Stomach (tissue), 19 donors: ENCODE results near the gene CXCL8. TPM values are rescaled to one million over a fixed set of nuclear protein-coding genes. Genes with fewer than 3 reads are reported as not detected.
"Not testable (repeated sequence)": the region's sequence is repeated elsewhere in the genome, so short reads cannot be mapped to it uniquely, and the experiment has no call there.

Experiments used
- DNase-seq, 2 donors: peaks; one replicate each; pipeline versions ENCODE4 v3.0.0 to v3.0.0-alpha.2; 2013 to 2019
- H3K27ac ChIP-seq, 5 donors: fragments of 200-600 bp in 4 of 5; sonication (generic) in 4 of 5; one replicate each; pipeline ENCODE4 v1.5.1; 2013 to 2019; ENCODE audit warnings: mild to moderate bottlenecking in 1 of 5, moderate library complexity in 1 of 5
- H3K27me3 ChIP-seq, 3 donors: fragments of 200-600 bp; sonication (generic); one replicate each; pipeline ENCODE4 v1.5.1; 2017 to 2019; ENCODE audit warnings: mixed run types in 1 of 3
- H3K36me3 ChIP-seq, 4 donors: fragments of 200-600 bp; sonication (generic); 1 replicate in 3 of 4; 2 replicates in 1 of 4; pipeline ENCODE4 v1.5.1; 2016 to 2019
- H3K4me1 ChIP-seq, 4 donors: fragments of 200-600 bp; sonication (generic); one replicate each; pipeline ENCODE4 v1.5.1; 2016 to 2019
- H3K4me3 ChIP-seq, 4 donors: fragments of 200-600 bp; sonication (generic) in 3 of 4; one replicate each; pipeline ENCODE4 v1.5.1; 2016 to 2019; ENCODE audit warnings: mild to moderate bottlenecking in 1 of 4
- H3K9me3 ChIP-seq, 4 donors: fragments of 200-600 bp; sonication (generic); one replicate each; pipeline ENCODE4 v1.5.1; 2016 to 2019
- EP300 ChIP-seq: sonication (generic); formaldehyde crosslinking; IDR thresholded peaks from one replicate; pipeline ENCODE4 v1.6.1; 2017; ENCODE audit warnings: antibody characterized with exemption
- POLR2A ChIP-seq, 4 donors: fragments of 450-650 bp; IDR thresholded peaks; one replicate each; pipeline ENCODE4 v1.6.1; 2016; ENCODE audit warnings: antibody characterized with exemption in 4 of 4, control low read depth in 2 of 4, mild to moderate bottlenecking in 1 of 4, moderate library complexity in 1 of 4
- POLR2AphosphoS5 ChIP-seq, 3 donors: sonication (generic); formaldehyde crosslinking; IDR thresholded peaks; one replicate each; pipeline ENCODE4 v1.6.1; 2016; ENCODE audit warnings: antibody characterized with exemption in 3 of 3
- WGBS, 5 donors: extraction: QIAGEN DNeasy Blood & Tissue Kit in 3 of 5; methylation state at CpG; one replicate each; pipeline versions ENCODE4 v1.1.5 to v1.1.7; 2013 to 2018; 5-methylcytosine and 5-hydroxymethylcytosine counted together
- intact Hi-C: fragments of 100-400 bp; cut with DNase I; formaldehyde crosslinking; loops from one replicate; pipeline ENCODE4 v1.15.1; 2023; ENCODE audit warnings: low total_unique reads
- long read RNA-seq, 10 donors: transcript quantifications; one replicate each; lab custom pipeline, GENCODE V29; 2026
- polyA plus RNA-seq, 3 donors: library from polyadenylated mRNA; stranded (reverse); fragments of 200-250 nt; gene quantifications; one replicate each; pipeline ENCODE4 v1.2.3, GENCODE V29; 2013
- total RNA-seq, 5 donors: library from RNA; depleted of rRNA; stranded (reverse); fragments of >200 nt; gene quantifications; one replicate each; pipeline versions ENCODE4 v1.1.0 to v1.2.3, GENCODE V29; 2014 to 2016
- TF ChIP-seq, protein P1 (sequence below), 7 experiments: fragments of 450-650 bp in 4 of 7; fragments of 200-600 bp in 3 of 7; sonication (generic) in 3 of 7; IDR thresholded peaks; one replicate each; pipeline ENCODE4 v1.5.1; 2016 to 2019; ENCODE audit warnings: antibody characterized with exemption in 7 of 7, control low read depth in 2 of 7, mild to moderate bottlenecking in 1 of 7
- donor health status: healthy with polysubstance abuse.
- donor health status: Bipolar disorder and iron deficiency.
- donor health status: healthy.

Gene CXCL8
- total RNA-seq, result 1 to 10 TPM in 3 of 5 donors, not detected in 2; 3.6 to 6.4 (median 5.9) TPM
- 100 to 1,000 TPM in 1 of 3 donors, 1 to 10 TPM in 2; 6.9 to 163 (median 9.9) TPM for polyA plus RNA-seq
- long read RNA-seq, donor 1, result 0 reads
- long read RNA-seq, donor 2, partial matches to known transcripts, result 0 of 1 reads
- long read RNA-seq, donor 2, other reads (novel, unspliced or antisense), result 0 of 1 reads
- long read RNA-seq, donor 3, result 0 reads
- long read RNA-seq, donor 4, result 0 reads
- long read RNA-seq, donor 5, partial matches to known transcripts, result 0 of 1 reads
- long read RNA-seq, donor 5, other reads (novel, unspliced or antisense), result 0 of 1 reads
- long read RNA-seq, donor 6, result 0 reads
- long read RNA-seq, donor 7, result 0 reads
- long read RNA-seq, donor 8, result 0 reads
- long read RNA-seq, donor 9, partial matches to known transcripts, result 0 of 1 reads
- long read RNA-seq, donor 9, other reads (novel, unspliced or antisense), result 0 of 1 reads
- long read RNA-seq, donor 10, result 0 reads

DNA sequence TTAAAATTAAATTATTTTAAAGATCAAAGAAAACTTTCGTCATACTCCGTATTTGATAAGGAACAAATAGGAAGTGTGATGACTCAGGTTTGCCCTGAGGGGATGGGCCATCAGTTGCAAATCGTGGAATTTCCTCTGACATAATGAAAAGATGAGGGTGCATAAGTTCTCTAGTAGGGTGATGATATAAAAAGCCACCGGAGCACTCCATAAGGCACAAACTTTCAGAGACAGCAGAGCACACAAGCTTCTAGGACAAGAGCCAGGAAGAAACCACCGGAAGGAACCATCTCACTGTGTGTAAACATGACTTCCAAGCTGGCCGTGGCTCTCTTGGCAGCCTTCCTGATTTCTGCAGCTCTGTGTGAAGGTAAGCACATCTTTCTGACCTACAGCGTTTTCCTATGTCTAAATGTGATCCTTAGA lies at the start of gene CXCL8:
Gene CXCL8 (plus strand): TSS at position 217 of the 426 bp plus-strand sequence. CDS start 90 bp downstream, at position 307.
- peak; percentile 70 to 72 for DNase-seq
- H3K4me3 ChIP-seq, result peak within 1 kb of the TSS in 1 of 4 donors; percentile 14
- H3K27ac ChIP-seq, result peak within 1 kb of the TSS in 2 of 5 donors; percentile 12 to 54
- intact Hi-C loops, result no loop called here
- no peak for TF ChIP-seq EP300
- peak in 2 of 3 donors; percentile 47 to 53 for TF ChIP-seq POLR2AphosphoS5 (IDR thresholded peaks at IDR 0.05)
- WGBS, 5 donors, result 2 to 16% (median 6%) methylated on average over 7 of the region's 7 CpGs
- H3K36me3 ChIP-seq, result no peaks in the 10 kb centered on the region
- no peaks in the 10 kb centered on the region for H3K27me3 ChIP-seq
- H3K4me1 ChIP-seq, result peaks cover 0 to 11% (median 2%) of the 10 kb centered on the region in 4 donors
- H3K9me3 ChIP-seq, result no peaks in the 10 kb centered on the region

DNA sequence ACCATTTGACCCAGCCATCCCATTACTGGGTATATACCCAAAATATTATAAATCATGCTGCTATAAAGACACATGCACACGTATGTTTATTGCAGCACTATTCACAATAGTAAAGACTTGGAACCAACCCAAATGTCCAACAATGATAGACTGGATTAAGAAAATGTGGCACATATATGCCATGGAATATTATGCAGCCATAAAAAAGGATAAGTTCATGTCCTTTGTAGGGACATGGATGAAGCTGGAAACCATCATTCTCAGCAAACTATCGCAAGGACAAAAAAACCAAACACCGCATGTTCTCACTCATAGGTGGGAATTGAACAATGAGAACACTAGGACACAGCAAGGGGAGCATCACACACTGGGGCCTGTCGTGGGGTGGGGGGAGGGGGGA lies 49.2 kb upstream of the CXCL8 start:
- H3K36me3 ChIP-seq, intact Hi-C loops, DNase-seq, H3K9me3 ChIP-seq, H3K4me3 ChIP-seq, H3K27ac ChIP-seq, H3K27me3 ChIP-seq: not testable (repeated sequence)
- H3K4me1 ChIP-seq, result peaks cover 0 to 12% (median 0%) of the 10 kb centered on the region in 4 donors
- WGBS, 5 donors, result 90 to 96% (median 93%) methylated on average over 4 of the region's 4 CpGs

DNA sequence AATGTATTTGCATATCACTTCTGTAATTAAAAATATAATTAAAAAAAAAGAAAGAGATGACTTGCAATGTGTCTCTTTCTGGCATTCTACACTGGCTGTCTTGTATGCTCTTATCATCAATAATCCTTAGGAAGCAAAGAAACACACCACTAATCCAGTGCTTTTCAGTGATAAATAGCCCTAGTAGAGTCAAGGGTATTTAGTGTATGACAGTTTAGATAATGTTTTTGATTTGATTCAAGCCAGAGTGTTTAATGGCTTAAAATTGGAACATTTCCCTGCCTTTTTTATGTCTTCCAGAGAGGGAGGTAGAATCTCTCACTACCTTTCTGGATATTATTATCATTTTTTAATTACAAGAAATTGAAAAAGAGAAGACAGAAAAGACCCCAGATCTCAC lies 48.6 kb upstream of the CXCL8 start:
- intact Hi-C loops, result no loop called here
- no peaks in the 10 kb centered on the region for H3K9me3 ChIP-seq
- no peak for DNase-seq
- H3K4me1 ChIP-seq, result peaks cover 0 to 12% (median 0%) of the 10 kb centered on the region in 4 donors
- no peaks in the 10 kb centered on the region for H3K27me3 ChIP-seq
- H3K27ac ChIP-seq, result no peak overlapping the region
- no peak for TF ChIP-seq EP300
- TF ChIP-seq, protein P1, sequence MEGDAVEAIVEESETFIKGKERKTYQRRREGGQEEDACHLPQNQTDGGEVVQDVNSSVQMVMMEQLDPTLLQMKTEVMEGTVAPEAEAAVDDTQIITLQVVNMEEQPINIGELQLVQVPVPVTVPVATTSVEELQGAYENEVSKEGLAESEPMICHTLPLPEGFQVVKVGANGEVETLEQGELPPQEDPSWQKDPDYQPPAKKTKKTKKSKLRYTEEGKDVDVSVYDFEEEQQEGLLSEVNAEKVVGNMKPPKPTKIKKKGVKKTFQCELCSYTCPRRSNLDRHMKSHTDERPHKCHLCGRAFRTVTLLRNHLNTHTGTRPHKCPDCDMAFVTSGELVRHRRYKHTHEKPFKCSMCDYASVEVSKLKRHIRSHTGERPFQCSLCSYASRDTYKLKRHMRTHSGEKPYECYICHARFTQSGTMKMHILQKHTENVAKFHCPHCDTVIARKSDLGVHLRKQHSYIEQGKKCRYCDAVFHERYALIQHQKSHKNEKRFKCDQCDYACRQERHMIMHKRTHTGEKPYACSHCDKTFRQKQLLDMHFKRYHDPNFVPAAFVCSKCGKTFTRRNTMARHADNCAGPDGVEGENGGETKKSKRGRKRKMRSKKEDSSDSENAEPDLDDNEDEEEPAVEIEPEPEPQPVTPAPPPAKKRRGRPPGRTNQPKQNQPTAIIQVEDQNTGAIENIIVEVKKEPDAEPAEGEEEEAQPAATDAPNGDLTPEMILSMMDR (IDR thresholded peaks at IDR 0.05), result no peak
- TF ChIP-seq POLR2AphosphoS5 (IDR thresholded peaks at IDR 0.05), result no peak
- no peak for TF ChIP-seq POLR2A (IDR thresholded peaks at IDR 0.05)
- no peaks in the 10 kb centered on the region for H3K36me3 ChIP-seq
- no peak overlapping the region for H3K4me3 ChIP-seq

DNA sequence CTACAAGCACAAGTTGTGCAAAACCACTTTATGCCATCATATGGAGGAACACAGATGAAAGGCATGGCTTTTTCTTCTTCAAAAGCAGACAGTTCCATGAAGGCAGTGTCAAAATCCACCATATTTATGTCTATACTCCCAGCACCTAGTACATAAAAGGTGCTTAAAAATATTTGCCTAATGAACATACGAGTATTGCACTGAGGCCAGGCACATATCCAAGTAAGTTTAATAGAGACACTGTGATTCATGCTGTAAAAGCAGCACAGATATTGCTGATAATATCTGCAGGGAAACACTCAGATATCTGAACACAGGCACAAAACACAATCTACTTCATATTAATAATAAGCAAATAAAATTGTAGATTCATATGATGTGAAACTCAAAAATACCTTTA lies 48.1 kb upstream of the CXCL8 start:
- intact Hi-C loops, result no loop called here
- DNase-seq, result no peak
- Histone ChIP-seq H3K27ac (no peak overlapping the region), H3K9me3 (no peaks in the 10 kb centered on the region), H3K27me3 (no peaks in the 10 kb centered on the region), H3K4me3 (no peak overlapping the region), H3K36me3 (no peaks in the 10 kb centered on the region), H3K4me1 (peaks cover 0 to 12% (median 0%) of the 10 kb centered on the region in 4 donors)
- no peak for TF ChIP-seq POLR2AphosphoS5 (IDR thresholded peaks at IDR 0.05)
- TF ChIP-seq EP300, result no peak
- TF ChIP-seq, protein P1 (IDR thresholded peaks at IDR 0.05), result no peak
- no peak for TF ChIP-seq POLR2A (IDR thresholded peaks at IDR 0.05)
- WGBS, 5 donors, result 22 to 46% (median 28%) methylated on average over 1 of the region's 1 CpG

DNA sequence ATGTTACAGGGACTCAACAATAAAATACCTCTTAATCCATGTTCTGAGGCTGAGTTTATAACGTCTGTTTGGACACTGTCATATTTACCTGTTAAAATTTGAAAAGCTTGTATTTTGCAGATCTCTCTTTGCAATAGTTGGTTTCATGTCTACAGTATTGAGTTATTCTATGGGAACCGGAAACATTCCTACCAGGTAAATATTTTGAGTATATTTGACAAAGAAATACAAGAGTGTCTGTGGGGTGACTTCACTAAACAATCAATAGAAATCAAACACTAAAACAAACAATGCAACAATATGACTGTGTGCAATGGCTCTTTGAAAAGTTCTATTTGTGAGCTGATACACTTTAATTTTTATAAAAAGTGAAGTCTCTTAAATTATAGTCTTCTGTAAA lies 47.7 kb upstream of the CXCL8 start:
- 32 to 64% (median 56%) methylated on average over 2 of the region's 2 CpGs for WGBS, 5 donors
- H3K27me3 ChIP-seq, result no peaks in the 10 kb centered on the region
- no peak for DNase-seq
- no peaks in the 10 kb centered on the region for H3K9me3 ChIP-seq
- H3K4me1 ChIP-seq, result peaks cover 0 to 12% (median under 1%) of the 10 kb centered on the region in 4 donors
- intact Hi-C loops, result no loop called here
- no peaks in the 10 kb centered on the region for H3K36me3 ChIP-seq
- TF ChIP-seq, protein P1 (IDR thresholded peaks at IDR 0.05), result no peak
- TF ChIP-seq POLR2A (IDR thresholded peaks at IDR 0.05) (no peak), EP300 (no peak), POLR2AphosphoS5 (IDR thresholded peaks at IDR 0.05) (no peak)
- H3K4me3 ChIP-seq, result no peak overlapping the region
- H3K27ac ChIP-seq, result no peak overlapping the region
